Aorta (tissue), 5 donors: ENCODE measurements around the gene SH3RF3. TPM values are rescaled to one million over a fixed set of nuclear protein-coding genes. Genes with fewer than 3 reads are reported as not detected.

Experiments
- ATAC-seq: fragments of 200-7000 bp; cut with Tn5 transposase; one replicate; pipeline ENCODE4 v1.9.1; 2022; ENCODE audit warnings: moderate library complexity; ENCODE audit not compliant: low FRiP score
- DNase-seq, 2 donors: peaks; one replicate each; pipeline ENCODE4 v3.0.0-alpha.2; 2020
- H3K27ac ChIP-seq, 2 donors: one replicate each; pipeline ENCODE4 v1.5.1; 2013; ENCODE audit warnings: low read length in 2 of 2, mild to moderate bottlenecking in 2 of 2, moderate library complexity in 2 of 2, control low read depth in 1 of 2, inconsistent platforms in 1 of 2, low read depth in 1 of 2
- H3K27me3 ChIP-seq, 2 donors: one replicate each; pipeline ENCODE4 v1.6.1; 2013; ENCODE audit warnings: control low read depth in 1 of 2, low read length in 1 of 2, mild to moderate bottlenecking in 1 of 2, moderate library complexity in 1 of 2; ENCODE audit not compliant: insufficient read depth in 2 of 2, control insufficient read depth in 1 of 2
- H3K36me3 ChIP-seq, 2 donors: one replicate each; pipeline ENCODE4 v1.6.1; 2013; ENCODE audit warnings: control low read depth in 1 of 2, low read length in 1 of 2, mild to moderate bottlenecking in 1 of 2; ENCODE audit not compliant: insufficient read depth in 2 of 2, control insufficient read depth in 1 of 2
- H3K4me1 ChIP-seq, 2 donors: one replicate each; pipeline ENCODE4 v1.6.1; 2013; ENCODE audit warnings: low read length in 2 of 2, control low read depth in 1 of 2, mild to moderate bottlenecking in 1 of 2, moderate library complexity in 1 of 2; ENCODE audit not compliant: insufficient read depth in 2 of 2, control insufficient read depth in 1 of 2
- H3K4me3 ChIP-seq, 2 donors: one replicate each; pipeline ENCODE4 v1.5.1; 2013; ENCODE audit warnings: low read length in 2 of 2, control low read depth in 1 of 2, mild to moderate bottlenecking in 1 of 2
- H3K9me3 ChIP-seq: one replicate; pipeline ENCODE4 v1.6.1; 2013; ENCODE audit warnings: mild to moderate bottlenecking, low read length; ENCODE audit not compliant: control insufficient read depth
- WGBS, 2 donors: extraction: QIAGEN DNeasy Blood & Tissue Kit; methylation state at CpG; one replicate each; pipeline ENCODE4 v1.1.7; 2013; 5-methylcytosine and 5-hydroxymethylcytosine counted together
- intact Hi-C, 2 donors: fragments of 100-400 bp; cut with DNase I; formaldehyde crosslinking; loops; one replicate each; pipeline versions ENCODE4 v1.14.2 to v1.15.0; 2022
- polyA plus RNA-seq, 2 donors: library from polyadenylated mRNA; stranded (reverse); fragments of 200-250 nt; gene quantifications; one replicate each; pipeline ENCODE4 v1.2.3, GENCODE V29; 2013
- total RNA-seq, 2 donors: library from RNA; stranded (reverse); fragmentation: NEBNext Ultra II Directional; extraction: Animal tissue kit (Norgen Biotek cat#: 25700); gene quantifications; one replicate each; pipeline ENCODE4 v1.2.1, GENCODE V29; 2021
- donor health status: healthy with polysubstance abuse.
- donor health status: Bipolar disorder and iron deficiency.
- donor health status: DM: no; HTN: no; CAD: no.
- donor health status: DM: no; HTN: no; CAD: no.
- donor health status: DM: yes; HTN: yes; CAD: no.

Gene SH3RF3
- total and polyA plus RNA-seq, 4 donors: 3.1 to 24.4 (median 18.0) TPM

DNA sequence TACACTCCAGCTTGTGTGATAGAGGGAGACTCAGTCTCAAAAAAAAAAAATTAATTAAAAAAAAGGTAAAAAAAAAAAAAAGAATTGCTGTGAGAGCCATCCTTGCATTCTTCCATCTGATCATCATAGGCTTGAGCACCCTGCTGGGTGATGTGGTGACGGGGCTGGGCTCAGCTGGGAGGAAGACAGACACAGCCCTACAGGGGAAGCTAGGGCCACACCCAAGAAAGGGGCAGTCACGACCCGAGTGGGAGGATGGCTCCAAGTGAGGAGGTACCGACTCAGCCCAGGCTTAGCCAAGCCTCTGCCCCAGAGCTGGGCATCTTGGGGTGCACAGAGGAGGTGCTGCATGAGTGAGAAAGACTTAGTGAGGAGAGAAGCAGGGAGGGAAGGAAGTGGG is 165.5 kb downstream of the SH3RF3 start:
- no peak for DNase-seq
- H3K27ac ChIP-seq: no peak overlapping the region
- H3K4me3 ChIP-seq: no peak overlapping the region
- 96 to 97% methylated on average over 4 of the region's 4 CpGs for WGBS, 2 donors
- intact Hi-C loops: no loop called here
- no peaks in the 10 kb centered on the region for H3K4me1 ChIP-seq
- no peak for ATAC-seq
- H3K9me3 ChIP-seq: no peaks in the 10 kb centered on the region
- H3K27me3 ChIP-seq: no peaks in the 10 kb centered on the region
- H3K36me3 ChIP-seq: no peaks in the 10 kb centered on the region

DNA sequence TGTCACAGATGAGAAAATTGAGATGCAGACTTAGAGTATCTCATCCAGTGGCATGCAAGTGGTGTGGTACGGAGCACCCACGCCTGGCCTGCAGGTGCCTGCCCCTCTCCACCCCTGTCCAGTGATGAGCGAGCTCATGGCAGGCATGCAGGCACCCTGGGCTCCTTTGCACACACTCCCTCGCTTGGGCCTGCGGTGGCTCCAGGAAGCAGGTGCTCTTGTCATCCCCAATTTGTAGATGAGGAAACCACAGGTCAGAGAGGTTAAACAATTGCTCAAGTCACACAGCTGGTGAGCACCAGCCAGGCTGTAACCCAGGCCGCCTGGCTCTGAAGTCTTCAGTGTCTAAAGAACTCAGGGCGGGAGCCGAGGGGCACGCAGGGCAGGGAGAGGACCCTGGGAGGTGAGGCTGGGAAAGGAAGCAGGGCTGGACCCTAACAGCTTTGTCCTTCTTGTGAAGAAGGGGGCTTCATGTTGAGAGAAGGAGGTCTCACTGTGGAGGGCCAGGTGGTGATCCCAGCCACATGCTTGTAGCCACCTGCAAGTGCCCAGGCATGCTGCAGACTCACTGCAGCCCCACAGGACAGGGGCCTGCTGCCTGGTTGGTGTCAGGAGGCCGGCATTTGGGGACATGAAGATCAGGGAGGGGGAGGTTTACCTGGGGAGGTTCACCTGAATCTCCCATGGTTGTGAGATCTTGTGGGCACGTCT is 166.2 kb downstream of the SH3RF3 start:
- WGBS, 2 donors: 95 to 96% methylated on average over 11 of the region's 11 CpGs
- intact Hi-C loops: no loop called here
- H3K27me3 ChIP-seq: no peaks in the 10 kb centered on the region

GRCh38 chr2:109295781-109296117 is 166.7 kb downstream of the SH3RF3 start:
- H3K27ac ChIP-seq: no peak overlapping the region
- ATAC-seq: no peak
- H3K36me3 ChIP-seq: no peaks in the 10 kb centered on the region
- 90 to 94% methylated on average over 4 of the region's 4 CpGs for WGBS, 2 donors
- no peak overlapping the region for H3K4me3 ChIP-seq
- intact Hi-C loops: no loop called here
- H3K27me3 ChIP-seq: no peaks in the 10 kb centered on the region
- H3K4me1 ChIP-seq: no peaks in the 10 kb centered on the region
- H3K9me3 ChIP-seq: no peaks in the 10 kb centered on the region
- DNase-seq: no peak

More for the DNA sequence above, 166.2 kb downstream of the SH3RF3 start:
- Histone ChIP-seq H3K36me3 (no peaks in the 10 kb centered on the region), H3K4me1 (no peaks in the 10 kb centered on the region), H3K27ac (no peak overlapping the region), H3K9me3 (no peaks in the 10 kb centered on the region), H3K4me3 (no peak overlapping the region)
- DNase-seq (no peak), ATAC-seq (no peak)

- 86 to 88% methylated on average over 11 of the region's 11 CpGs for WGBS, 2 donors
- H3K9me3 ChIP-seq: no peaks in the 10 kb centered on the region
- intact Hi-C loops: no loop called here
- no peak overlapping the region for H3K4me3 ChIP-seq
- ATAC-seq (no peak), DNase-seq (no peak)
- no peaks in the 10 kb centered on the region for H3K27me3 ChIP-seq
- H3K4me1 ChIP-seq: peaks cover 0 to 3% of the 10 kb centered on the region in 2 donors
- no peak overlapping the region for H3K27ac ChIP-seq
- no peaks in the 10 kb centered on the region for H3K36me3 ChIP-seq
These were observed 168.8 kb downstream of the SH3RF3 start for GRCh38 chr2:109297566-109298490.

DNA sequence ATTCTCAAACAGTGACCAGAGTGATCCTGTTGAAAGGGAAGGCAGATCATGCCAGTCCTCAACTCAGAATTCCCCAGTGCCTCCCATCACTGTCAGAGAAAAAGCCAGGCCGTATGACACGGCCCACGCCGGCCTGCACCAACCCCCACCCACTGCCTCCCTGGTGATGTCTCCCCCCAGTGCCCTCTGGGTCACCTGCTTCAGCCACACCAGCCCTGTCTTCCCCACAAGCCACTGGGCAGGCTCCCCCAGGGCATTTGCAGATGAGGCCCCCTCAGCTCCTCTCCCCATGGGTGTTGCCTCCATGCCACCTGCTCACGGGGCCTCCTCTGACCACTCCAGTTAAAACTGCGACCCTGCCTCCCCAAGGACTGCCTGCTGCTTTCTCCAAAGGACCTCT is 169.8 kb downstream of the SH3RF3 start:
- intact Hi-C loops: no loop called here
- Histone ChIP-seq H3K4me3 (no peak overlapping the region), H3K36me3 (no peaks in the 10 kb centered on the region), H3K27me3 (no peaks in the 10 kb centered on the region), H3K4me1 (peaks cover 0 to 3% of the 10 kb centered on the region in 2 donors), H3K9me3 (no peaks in the 10 kb centered on the region), H3K27ac (no peak overlapping the region)
- 85 to 88% methylated on average over 6 of the region's 6 CpGs for WGBS, 2 donors
- no peak for ATAC-seq
- DNase-seq: no peak

GRCh38 chr2:109299536-109299935 is 170.5 kb downstream of the SH3RF3 start:
- ATAC-seq: no peak
- H3K4me3 ChIP-seq: no peak overlapping the region
- no peaks in the 10 kb centered on the region for H3K27me3 ChIP-seq
- no peaks in the 10 kb centered on the region for H3K36me3 ChIP-seq
- H3K27ac ChIP-seq: no peak overlapping the region
- peaks cover 0 to 8% of the 10 kb centered on the region in 2 donors for H3K4me1 ChIP-seq
- WGBS, 2 donors: 39 to 43% methylated on average over 5 of the region's 5 CpGs
- DNase-seq: no peak
- no peaks in the 10 kb centered on the region for H3K9me3 ChIP-seq
- intact Hi-C loops: no loop called here

- Histone ChIP-seq H3K36me3 (no peaks in the 10 kb centered on the region), H3K27me3 (no peaks in the 10 kb centered on the region), H3K4me3 (no peak overlapping the region), H3K27ac (no peak overlapping the region), H3K4me1 (peaks cover 0 to 8% of the 10 kb centered on the region in 2 donors), H3K9me3 (no peaks in the 10 kb centered on the region)
- no peak for DNase-seq
- 41 to 63% methylated on average over 3 of the region's 3 CpGs for whole genome bisulfite sequencing, 2 donors
- intact Hi-C loops: no loop called here
- no peak for ATAC-seq
These were observed 171.6 kb downstream of the SH3RF3 start for GRCh38 chr2:109300582-109300981.

GRCh38 chr2:109301746-109302145 is 172.7 kb downstream of the SH3RF3 start:
- H3K4me1 ChIP-seq: peaks cover 0 to 8% of the 10 kb centered on the region in 2 donors
- no peaks in the 10 kb centered on the region for H3K9me3 ChIP-seq
- no peaks in the 10 kb centered on the region for H3K27me3 ChIP-seq
- no peaks in the 10 kb centered on the region for H3K36me3 ChIP-seq
- intact Hi-C loops: no loop called here
- DNase-seq (no peak), ATAC-seq (no peak)
- no peak overlapping the region for H3K4me3 ChIP-seq
- WGBS, 2 donors: 86 to 87% methylated on average over 6 of the region's 6 CpGs
- H3K27ac ChIP-seq: no peak overlapping the region

DNA sequence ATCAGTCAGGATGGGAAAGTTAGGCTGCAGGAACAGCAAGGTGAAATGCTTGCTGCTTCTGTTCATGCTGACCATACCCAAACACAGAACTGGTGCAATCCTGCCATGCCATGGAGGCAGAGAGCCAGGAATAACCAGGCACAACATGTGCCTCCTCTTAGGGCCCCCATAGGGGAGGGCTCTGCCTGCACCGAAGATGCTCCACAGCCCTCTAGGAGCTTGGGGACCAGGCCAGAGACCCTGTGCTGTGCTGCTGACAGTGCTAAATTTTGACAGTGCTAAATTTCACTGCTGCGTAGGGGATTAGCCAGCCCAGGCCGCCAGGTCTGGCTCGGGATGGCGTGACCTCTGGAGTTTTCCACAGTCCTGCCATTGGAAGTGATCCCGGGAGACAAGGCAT is 173.3 kb downstream of the SH3RF3 start:
- ATAC-seq (no peak), DNase-seq (no peak)
- no peaks in the 10 kb centered on the region for H3K9me3 ChIP-seq
- intact Hi-C loops: no loop called here
- 42 to 71% methylated on average over 6 of the region's 6 CpGs for WGBS, 2 donors
- H3K27ac ChIP-seq: no peak overlapping the region
- no peak overlapping the region for H3K4me3 ChIP-seq
- peaks cover 0 to 8% of the 10 kb centered on the region in 2 donors for H3K4me1 ChIP-seq
- H3K27me3 ChIP-seq: no peaks in the 10 kb centered on the region
- no peaks in the 10 kb centered on the region for H3K36me3 ChIP-seq
